GM18858 (cell line): Measurements from ENCODE around the gene ATR.

Experiments
- ATAC-seq: cut with Tn5 transposase; IDR thresholded peaks from one replicate; pipeline ENCODE4 v1.9.1; 2021; ENCODE audit not compliant: unreplicated experiment

Gene ATR

GRCh38 chr3:142530296-142530695 is 48.2 kb downstream of the ATR start:
- no peak for ATAC-seq

- no peak for ATAC-seq
Observed at GRCh38 chr3:142523921-142524566, 54.5 kb downstream of the ATR start.

- no peak for ATAC-seq
Observed at GRCh38 chr3:142509079-142509478, 69.5 kb downstream of the ATR start.

GRCh38 chr3:142507241-142507640 is 71.3 kb downstream of the ATR start:
- ATAC-seq, result no peak

GRCh38 chr3:142502187-142502985 is 76.1 kb downstream of the ATR start:
- no peak for ATAC-seq

GRCh38 chr3:142501004-142501926 is 77.3 kb downstream of the ATR start:
- no peak for ATAC-seq

GRCh38 chr3:142500211-142500610 is 78.3 kb downstream of the ATR start:
- no peak for ATAC-seq

- peak; percentile 56 for ATAC-seq
Observed at GRCh38 chr3:142498397-142499180, 79.9 kb downstream of the ATR start.

GRCh38 chr3:142497729-142498128 is 80.8 kb downstream of the ATR start:
- no peak for ATAC-seq

GRCh38 chr3:142495103-142495502 is 83.4 kb downstream of the ATR start:
- no peak for ATAC-seq

GRCh38 chr3:142492184-142492583 is 86.3 kb downstream of the ATR start:
- no peak for ATAC-seq

- ATAC-seq, result no peak
Observed at GRCh38 chr3:142489572-142490323, 88.8 kb downstream of the ATR start.

- ATAC-seq, result no peak
Observed at GRCh38 chr3:142484912-142485435, 93.6 kb downstream of the ATR start.

- no peak for ATAC-seq
Observed at GRCh38 chr3:142481196-142481595, 97.3 kb downstream of the ATR start.

- ATAC-seq, result no peak
Observed at GRCh38 chr3:142470826-142471225, 107.7 kb downstream of the ATR start.

- no peak for ATAC-seq
Observed at GRCh38 chr3:142468456-142468855, 110.1 kb downstream of the ATR start.

GRCh38 chr3:142467768-142468167 is 110.8 kb downstream of the ATR start:
- no peak for ATAC-seq

- no peak for ATAC-seq
Observed at GRCh38 chr3:142460689-142461088, 117.8 kb downstream of the ATR start.

- ATAC-seq, result no peak
Observed at GRCh38 chr3:142459929-142460328, 118.6 kb downstream of the ATR start.

GRCh38 chr3:142459096-142459495 is 119.4 kb downstream of the ATR start:
- ATAC-seq, result no peak
